Nephron progenitor cell (in vitro differentiated cells): ENCODE data around the gene TMPRSS11D.

ENCODE experiments used
- DNase-seq: peaks from one replicate; pipeline ENCODE4 v3.0.0; 2021
- H3K27ac Mint-ChIP-seq: 2 replicates; pipeline ENCODE4 v1.8.0; 2021; ENCODE audit warnings: mild to moderate bottlenecking, moderate library complexity, mixed read lengths
- H3K27me3 Mint-ChIP-seq: 2 replicates; pipeline ENCODE4 v1.8.0; 2021; ENCODE audit warnings: mild to moderate bottlenecking, low read depth, mixed read lengths; ENCODE audit not compliant: poor library complexity
- H3K36me3 Mint-ChIP-seq: 2 replicates; pipeline ENCODE4 v1.8.0; 2021; ENCODE audit warnings: low read depth, mixed read lengths
- H3K4me1 Mint-ChIP-seq: 2 replicates; pipeline ENCODE4 v1.8.0; 2021; ENCODE audit warnings: mixed read lengths
- H3K4me3 Mint-ChIP-seq: 2 replicates; pipeline ENCODE4 v1.8.0; 2021; ENCODE audit warnings: mild to moderate bottlenecking, moderate library complexity, mixed read lengths
- H3K9me3 Mint-ChIP-seq: 2 replicates; pipeline ENCODE4 v1.8.0; 2021; ENCODE audit warnings: mild to moderate bottlenecking, moderate library complexity, mixed read lengths
- TF ChIP-seq, protein P1 (sequence below): fragments of 200-600 bp; sonication (generic); IDR thresholded peaks from 2 replicates; pipeline ENCODE4 v1.5.0; 2021; ENCODE audit warnings: antibody characterized with exemption

Gene TMPRSS11D

DNA sequence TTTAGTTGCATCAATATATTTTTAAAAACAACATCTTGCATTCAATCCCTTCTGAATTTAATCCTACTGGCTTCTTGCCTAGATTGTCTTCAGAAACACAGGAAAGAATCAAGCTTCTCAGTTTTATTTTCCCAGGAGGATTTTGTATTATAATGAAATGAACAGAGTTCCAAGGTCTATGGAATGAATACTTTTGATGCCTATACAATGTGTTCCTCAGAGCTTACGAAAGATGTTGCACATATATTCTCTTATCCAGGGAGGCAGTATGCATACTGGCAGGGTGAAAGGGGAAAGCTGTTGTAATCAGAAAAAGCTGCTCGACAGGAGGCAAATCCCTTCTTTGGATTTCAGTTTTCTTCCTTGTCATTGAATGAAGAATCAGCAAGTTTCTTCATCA is 8.8 kb downstream of the TMPRSS11D start:
- Mint-ChIP-seq H3K36me3 (no peaks in the 10 kb centered on the region), H3K27ac (peak overlapping the region; percentile 67), H3K9me3 (peaks cover 3% of the 10 kb centered on the region), H3K4me3 (no peak overlapping the region), H3K27me3 (peaks cover 5% of the 10 kb centered on the region), H3K4me1 (peaks cover 8% of the 10 kb centered on the region)
- TF ChIP-seq, protein P1, sequence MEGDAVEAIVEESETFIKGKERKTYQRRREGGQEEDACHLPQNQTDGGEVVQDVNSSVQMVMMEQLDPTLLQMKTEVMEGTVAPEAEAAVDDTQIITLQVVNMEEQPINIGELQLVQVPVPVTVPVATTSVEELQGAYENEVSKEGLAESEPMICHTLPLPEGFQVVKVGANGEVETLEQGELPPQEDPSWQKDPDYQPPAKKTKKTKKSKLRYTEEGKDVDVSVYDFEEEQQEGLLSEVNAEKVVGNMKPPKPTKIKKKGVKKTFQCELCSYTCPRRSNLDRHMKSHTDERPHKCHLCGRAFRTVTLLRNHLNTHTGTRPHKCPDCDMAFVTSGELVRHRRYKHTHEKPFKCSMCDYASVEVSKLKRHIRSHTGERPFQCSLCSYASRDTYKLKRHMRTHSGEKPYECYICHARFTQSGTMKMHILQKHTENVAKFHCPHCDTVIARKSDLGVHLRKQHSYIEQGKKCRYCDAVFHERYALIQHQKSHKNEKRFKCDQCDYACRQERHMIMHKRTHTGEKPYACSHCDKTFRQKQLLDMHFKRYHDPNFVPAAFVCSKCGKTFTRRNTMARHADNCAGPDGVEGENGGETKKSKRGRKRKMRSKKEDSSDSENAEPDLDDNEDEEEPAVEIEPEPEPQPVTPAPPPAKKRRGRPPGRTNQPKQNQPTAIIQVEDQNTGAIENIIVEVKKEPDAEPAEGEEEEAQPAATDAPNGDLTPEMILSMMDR: no peak
- no peak for DNase-seq

DNA sequence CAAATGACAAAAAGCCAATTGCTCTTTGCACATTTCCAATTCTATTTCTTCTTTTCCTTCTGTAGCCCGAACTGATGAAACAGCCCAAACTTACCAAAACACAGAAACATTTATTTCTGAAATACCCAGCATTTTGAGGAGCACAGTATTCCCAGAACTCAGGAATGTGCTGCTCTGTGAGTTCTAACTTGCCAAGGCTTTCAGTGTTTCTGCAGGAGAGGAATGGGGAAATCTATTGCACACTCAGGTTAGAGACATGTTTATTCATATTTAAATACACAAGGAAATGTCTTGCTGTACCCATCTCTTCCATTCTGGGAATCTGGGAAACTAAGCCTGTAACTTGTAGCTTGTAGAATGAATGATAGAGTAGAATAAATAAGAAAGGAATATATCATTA is 10.7 kb downstream of the TMPRSS11D start:
- peaks cover 6% of the 10 kb centered on the region for H3K27me3 Mint-ChIP-seq
- H3K27ac Mint-ChIP-seq: no peak overlapping the region

DNA sequence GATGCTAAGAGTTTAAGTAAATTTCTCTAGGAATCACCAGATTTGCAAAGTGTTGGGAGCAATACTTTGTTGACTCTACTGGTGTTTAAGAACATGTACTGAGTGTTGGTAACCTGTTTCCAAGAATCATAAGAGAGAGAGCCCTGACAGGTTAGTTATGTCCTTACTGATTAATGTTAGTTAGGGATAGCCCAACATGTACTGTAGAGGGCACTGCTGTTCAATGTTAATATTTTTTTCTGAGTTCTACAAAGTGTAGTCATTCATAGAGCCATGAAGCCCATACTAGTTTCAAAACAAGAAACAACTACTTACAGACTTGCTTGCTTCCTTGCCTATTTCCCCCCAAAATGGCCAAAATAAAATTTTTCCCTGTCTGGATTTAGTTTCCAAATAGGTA is 11.9 kb downstream of the TMPRSS11D start:
- H3K9me3 Mint-ChIP-seq: peaks cover 5% of the 10 kb centered on the region
- H3K4me3 Mint-ChIP-seq: no peak overlapping the region
- peaks cover 9% of the 10 kb centered on the region for H3K27me3 Mint-ChIP-seq
- H3K4me1 Mint-ChIP-seq: peaks cover 8% of the 10 kb centered on the region
- TF ChIP-seq, protein P1: peak; percentile 30
- no peaks in the 10 kb centered on the region for H3K36me3 Mint-ChIP-seq
- no peak for DNase-seq
- no peak overlapping the region for H3K27ac Mint-ChIP-seq

More for the DNA sequence above, 10.7 kb downstream of the TMPRSS11D start:
- no peaks in the 10 kb centered on the region for H3K9me3 Mint-ChIP-seq
- H3K4me1 Mint-ChIP-seq: peaks cover 8% of the 10 kb centered on the region
- TF ChIP-seq, protein P1: no peak
- H3K4me3 Mint-ChIP-seq: no peak overlapping the region
- H3K36me3 Mint-ChIP-seq: no peaks in the 10 kb centered on the region
- DNase-seq: no peak

DNA sequence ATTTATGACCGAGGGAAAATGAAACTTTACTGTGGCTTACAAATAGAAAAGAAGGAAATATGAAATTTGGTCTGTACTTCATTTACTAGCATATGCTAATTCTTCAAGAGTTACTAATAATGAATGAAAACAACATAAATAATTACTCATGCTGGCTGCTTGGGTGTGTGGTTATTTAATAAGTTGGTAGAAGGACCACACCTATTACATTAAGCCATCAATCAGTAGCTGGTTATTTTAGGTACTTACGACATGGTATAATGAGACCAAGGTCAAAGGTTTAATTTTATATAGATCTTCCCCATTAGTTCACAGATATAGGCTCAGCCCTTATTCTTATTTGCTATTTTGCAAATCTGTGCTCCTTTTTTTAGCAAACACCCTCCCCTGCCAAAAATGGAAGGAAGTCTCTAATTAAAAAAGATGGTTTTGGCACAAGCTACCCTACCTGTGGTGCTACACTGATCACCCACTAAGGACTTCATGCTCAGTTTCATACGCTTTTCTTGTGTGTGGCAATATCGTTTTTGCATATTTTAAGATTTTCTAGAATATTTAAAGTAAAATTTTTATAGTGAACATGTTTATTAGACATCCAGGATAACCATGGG is 14.1 kb downstream of the TMPRSS11D start:
- peaks cover 9% of the 10 kb centered on the region for H3K27me3 Mint-ChIP-seq
- no peak overlapping the region for H3K4me3 Mint-ChIP-seq
- no peak overlapping the region for H3K27ac Mint-ChIP-seq
- no peak for DNase-seq
- no peaks in the 10 kb centered on the region for H3K4me1 Mint-ChIP-seq
- TF ChIP-seq, protein P1: no peak
- no peaks in the 10 kb centered on the region for H3K36me3 Mint-ChIP-seq
- peaks cover 6% of the 10 kb centered on the region for H3K9me3 Mint-ChIP-seq

DNA sequence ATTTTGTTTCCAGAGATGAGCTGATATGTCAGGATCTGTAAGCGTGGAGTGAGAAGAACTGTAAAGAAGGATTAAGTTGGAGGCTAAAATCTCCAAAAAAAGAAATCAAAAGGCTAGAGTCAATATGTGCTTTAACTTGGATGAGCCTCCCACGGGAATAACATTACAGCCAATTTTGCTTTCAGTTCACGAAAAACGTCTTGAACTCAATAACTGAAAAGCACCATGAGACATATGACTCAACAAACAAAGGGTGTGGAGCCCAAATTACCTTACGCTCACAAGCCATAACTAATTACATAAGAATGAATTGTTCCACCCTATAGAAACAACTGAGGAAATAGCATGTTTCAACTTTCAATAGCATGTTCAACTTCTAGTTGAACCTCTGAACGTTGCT is 22.3 kb downstream of the TMPRSS11D start:
- Mint-ChIP-seq H3K36me3 (no peaks in the 10 kb centered on the region), H3K4me3 (no peak overlapping the region)

More for the DNA sequence above, 22.3 kb downstream of the TMPRSS11D start:
- Mint-ChIP-seq H3K27ac (no peak overlapping the region), H3K9me3 (no peaks in the 10 kb centered on the region), H3K4me1 (no peaks in the 10 kb centered on the region), H3K27me3 (no peaks in the 10 kb centered on the region)
- TF ChIP-seq, protein P1: no peak
- no peak for DNase-seq
